Activated CD8-positive, alpha-beta T cell treated with anti-CD3 and anti-CD28 coated beads for 36 hours (primary cell): Measurements from ENCODE around the gene GLIPR2. TPM values are rescaled to one million over a fixed set of nuclear protein-coding genes. Genes with fewer than 3 reads are reported as not detected.

Experiments used
- ATAC-seq: fragments of 200-7000 bp; cut with Tn5 transposase; one replicate; pipeline ENCODE4 v1.10.0; 2021; ENCODE audit warnings: mild to moderate bottlenecking, moderate library complexity
- CTCF ChIA-PET: fragments of 350-600 bp; sonication (Branson Sonifier 250); formaldehyde crosslinking; loops from one replicate; lab custom pipeline; 2021; ENCODE audit warnings: antibody characterized with exemption; lab: Charles Lee
- POLR2A ChIA-PET: fragments of 350-600 bp; sonication (Branson Sonifier 250); formaldehyde crosslinking; loops from one replicate; lab custom pipeline; 2021; ENCODE audit warnings: antibody characterized with exemption; lab: Charles Lee
- DNase-seq: peaks from one replicate; pipeline ENCODE4 v3.0.0-alpha.2; 2020
- H3K27ac Mint-ChIP-seq: one replicate; pipeline ENCODE4 v1.8.0; 2021; ENCODE audit warnings: mild to moderate bottlenecking, mixed read lengths
- H3K27me3 Mint-ChIP-seq: one replicate; pipeline ENCODE4 v1.8.0; 2021; ENCODE audit warnings: mixed read lengths
- H3K36me3 Mint-ChIP-seq: one replicate; pipeline ENCODE4 v1.8.0; 2021; ENCODE audit warnings: low read depth, mixed read lengths
- H3K4me1 Mint-ChIP-seq: one replicate; pipeline ENCODE4 v1.8.0; 2021; ENCODE audit warnings: low read depth, mixed read lengths
- H3K4me3 Mint-ChIP-seq: one replicate; pipeline ENCODE4 v1.8.0; 2021; ENCODE audit warnings: mild to moderate bottlenecking, moderate library complexity, mixed read lengths
- H3K9me3 Mint-ChIP-seq: one replicate; pipeline ENCODE4 v1.8.0; 2021; ENCODE audit warnings: mixed read lengths
- intact Hi-C: fragments of 100-400 bp; cut with micrococcal nuclease; formaldehyde crosslinking; loops from one replicate; pipeline ENCODE4 v1.10.0; 2022
- total RNA-seq, 2 experiments: library from RNA; stranded (reverse); gene quantifications; one replicate each; pipeline ENCODE4 v1.2.3, GENCODE V29; 2021
- TF ChIP-seq, protein P1 (sequence below): fragments of 200-600 bp; IDR thresholded peaks from one replicate; pipeline ENCODE4 v1.8.0; 2022; ENCODE audit warnings: antibody characterized with exemption, mild to moderate bottlenecking

The GLIPR2 gene
- total RNA-seq, 2 experiments from 2014 or later: 12.2 to 13.6 TPM

DNA sequence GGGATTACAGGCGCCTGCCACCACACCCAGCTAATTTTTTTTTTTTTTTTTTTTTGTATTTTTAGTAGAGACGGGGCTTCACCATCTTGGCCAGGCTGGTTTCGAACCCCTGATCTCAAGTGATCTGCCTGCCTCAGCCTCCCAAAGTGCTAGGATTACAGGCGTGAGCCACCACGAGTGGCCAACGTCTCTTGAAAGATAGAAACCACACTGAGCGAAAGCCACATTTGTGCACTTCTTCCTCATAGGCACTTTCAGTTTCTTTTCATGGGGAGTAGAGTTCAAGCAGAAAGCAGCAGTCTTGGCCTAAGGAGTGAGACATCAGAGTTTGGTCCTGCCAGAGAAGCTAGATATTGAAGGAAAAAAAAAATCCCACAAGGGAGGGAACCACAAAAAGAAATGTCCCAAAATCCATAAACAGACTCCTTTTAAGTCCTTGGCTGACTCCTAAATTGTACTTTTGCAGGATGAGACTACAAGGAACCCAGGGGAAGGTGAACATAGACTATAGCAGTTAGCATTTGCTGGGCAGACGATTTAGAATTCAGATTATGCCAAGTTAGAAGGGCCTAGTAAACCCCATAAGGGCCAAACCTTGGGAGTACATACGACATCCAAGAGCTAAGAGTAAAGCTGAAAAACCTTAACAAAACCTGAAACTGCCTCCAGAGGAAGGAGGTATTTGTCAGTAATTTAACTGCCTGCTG lies 43.9 kb upstream of the GLIPR2 start:
- ChIA-PET CTCF (interaction anchor here (0.5 to 2.9 kb wide), 5 partner anchors 10 to 97 kb away, joined by 3 to 19 read pairs (median 4); no protein-coding TSS in a partner anchor), POLR2A (no interaction called here)
- peak; percentile 69 for DNase-seq
- Mint-ChIP-seq H3K4me1 (peaks cover 19% of the 10 kb centered on the region), H3K27ac (peak overlapping the region; percentile 82), H3K9me3 (no peaks in the 10 kb centered on the region), H3K36me3 (peaks cover 5% of the 10 kb centered on the region), H3K27me3 (no peaks in the 10 kb centered on the region), H3K4me3 (no peak overlapping the region)
- intact Hi-C loops: no loop called here
- ATAC-seq: peak; percentile 98
- TF ChIP-seq, protein P1, sequence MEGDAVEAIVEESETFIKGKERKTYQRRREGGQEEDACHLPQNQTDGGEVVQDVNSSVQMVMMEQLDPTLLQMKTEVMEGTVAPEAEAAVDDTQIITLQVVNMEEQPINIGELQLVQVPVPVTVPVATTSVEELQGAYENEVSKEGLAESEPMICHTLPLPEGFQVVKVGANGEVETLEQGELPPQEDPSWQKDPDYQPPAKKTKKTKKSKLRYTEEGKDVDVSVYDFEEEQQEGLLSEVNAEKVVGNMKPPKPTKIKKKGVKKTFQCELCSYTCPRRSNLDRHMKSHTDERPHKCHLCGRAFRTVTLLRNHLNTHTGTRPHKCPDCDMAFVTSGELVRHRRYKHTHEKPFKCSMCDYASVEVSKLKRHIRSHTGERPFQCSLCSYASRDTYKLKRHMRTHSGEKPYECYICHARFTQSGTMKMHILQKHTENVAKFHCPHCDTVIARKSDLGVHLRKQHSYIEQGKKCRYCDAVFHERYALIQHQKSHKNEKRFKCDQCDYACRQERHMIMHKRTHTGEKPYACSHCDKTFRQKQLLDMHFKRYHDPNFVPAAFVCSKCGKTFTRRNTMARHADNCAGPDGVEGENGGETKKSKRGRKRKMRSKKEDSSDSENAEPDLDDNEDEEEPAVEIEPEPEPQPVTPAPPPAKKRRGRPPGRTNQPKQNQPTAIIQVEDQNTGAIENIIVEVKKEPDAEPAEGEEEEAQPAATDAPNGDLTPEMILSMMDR: no peak

DNA sequence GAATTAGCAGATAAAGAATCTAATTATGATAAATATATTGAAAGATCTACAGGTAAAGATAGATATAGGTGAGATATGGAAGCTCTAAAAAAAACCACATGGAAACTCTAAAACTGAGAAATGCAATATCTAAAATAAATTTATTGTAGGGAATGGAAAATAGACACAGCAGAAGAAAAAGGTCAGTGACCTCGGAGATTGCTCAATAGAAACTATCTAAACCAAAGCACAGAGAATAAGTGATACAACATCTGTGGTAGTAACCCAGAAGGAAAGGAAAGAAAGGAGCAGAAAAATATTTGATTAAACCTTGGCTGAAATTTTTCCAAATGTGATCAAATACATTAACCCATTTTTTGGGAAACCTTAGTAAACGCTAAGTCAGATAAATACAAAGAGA lies 43.1 kb upstream of the GLIPR2 start:
- TF ChIP-seq, protein P1: no peak
- Mint-ChIP-seq H3K36me3 (peaks cover 5% of the 10 kb centered on the region), H3K27ac (no peak overlapping the region), H3K4me1 (peaks cover 19% of the 10 kb centered on the region), H3K27me3 (no peaks in the 10 kb centered on the region), H3K9me3 (no peaks in the 10 kb centered on the region), H3K4me3 (no peak overlapping the region)
- DNase-seq: no peak
- ATAC-seq: no peak
- POLR2A ChIA-PET: no interaction called here
- CTCF ChIA-PET: interaction anchor here (1.5 to 2.9 kb wide), 2 partner anchors 9 to 73 kb away, joined by 5 to 19 read pairs; no protein-coding TSS in a partner anchor
- intact Hi-C loops: no loop called here

DNA sequence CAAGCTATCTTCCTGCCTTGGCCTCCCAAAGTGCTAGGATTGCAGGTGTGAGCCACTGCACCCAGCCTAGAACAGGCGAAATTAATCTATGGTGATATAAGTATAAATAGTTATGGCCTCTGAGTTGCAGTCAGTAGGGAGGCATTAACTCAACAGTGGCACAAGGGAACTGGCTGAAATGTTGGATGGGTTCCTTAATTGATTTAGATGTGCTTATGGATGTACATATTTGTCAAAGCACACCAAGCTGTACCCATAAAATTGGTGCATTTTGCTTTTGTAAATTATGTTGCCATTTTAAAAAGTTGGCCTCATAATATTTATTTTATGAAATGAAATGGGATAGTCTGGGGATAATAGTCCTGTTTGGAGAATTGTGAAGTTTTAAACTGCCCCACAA lies 36.8 kb upstream of the GLIPR2 start:
- no peak for DNase-seq
- intact Hi-C loops: no loop called here
- H3K36me3 Mint-ChIP-seq: no peaks in the 10 kb centered on the region
- peaks cover 8% of the 10 kb centered on the region for H3K4me1 Mint-ChIP-seq
- H3K27me3 Mint-ChIP-seq: no peaks in the 10 kb centered on the region
- TF ChIP-seq, protein P1: no peak
- ATAC-seq: no peak
- CTCF ChIA-PET: interaction anchor here (0.9 to 8.8 kb wide), 7 partner anchors 9 to 144 kb away, joined by 3 to 330 read pairs (median 7); partner anchors contain the start of genes CCIN, CLTA and GLIPR2
- no peak overlapping the region for H3K27ac Mint-ChIP-seq
- H3K4me3 Mint-ChIP-seq: no peak overlapping the region
- H3K9me3 Mint-ChIP-seq: no peaks in the 10 kb centered on the region
- POLR2A ChIA-PET: interaction anchor here (1.5 kb wide), 1 partner anchor 91 kb away, joined by 4 read pairs; the partner anchor contains the start of gene CLTA

- ChIA-PET POLR2A (interaction anchor here (1.5 kb wide), 1 partner anchor 90 kb away, joined by 4 read pairs; the partner anchor contains the start of gene CLTA), CTCF (interaction anchor here (0.9 to 8.8 kb wide), 11 partner anchors 9 to 145 kb away, joined by 3 to 330 read pairs (median 18); partner anchors contain the start of genes CCIN, CLTA and GLIPR2)
- ATAC-seq (no peak), DNase-seq (no peak)
- intact Hi-C loops: no loop called here
- Mint-ChIP-seq H3K27me3 (no peaks in the 10 kb centered on the region), H3K27ac (no peak overlapping the region), H3K4me3 (no peak overlapping the region), H3K4me1 (peaks cover 8% of the 10 kb centered on the region), H3K9me3 (no peaks in the 10 kb centered on the region), H3K36me3 (no peaks in the 10 kb centered on the region)
- TF ChIP-seq, protein P1: no peak
Measured at GRCh38 chr9:36100532-36100931, 36.0 kb upstream of the GLIPR2 start.
